ENCODE data around the gene NRAP.

- TF ChIP-seq CTCF (conservative IDR thresholded peaks at IDR 0.05) (no peak), EZH2 (IDR thresholded peaks at IDR 0.05; ENCODE audit: low read depth) (no peak)
Observed at GRCh38 chr10:113589201-113589770, 74.6 kb downstream of the NRAP start.
